ENCODE data around the gene TMEM63A. TPM values are rescaled to one million over a fixed set of nuclear protein-coding genes. Genes with fewer than 3 reads are reported as not detected.

Gene TMEM63A
- total RNA-seq, 1 experiment from 2014 or later: 31.4 TPM

GRCh38 chr1:225871359-225872074 is 10.7 kb downstream of the TMEM63A start:
- TF ChIP-seq POLR2AphosphoS5 (IDR thresholded peaks at IDR 0.05; ENCODE audit: low read depth, low read length) (peak; percentile 41; the same call in 1 of the 2 replicates), CTCF (IDR thresholded peaks at IDR 0.05) (no peak), TCF7L2 (IDR thresholded peaks at IDR 0.05; ENCODE audit: low read depth, low read length) (peak; percentile 61; the same call in 1 of the 2 replicates)
- BruUV-seq (replicated peaks): no TSS peak
- no peaks in the 10 kb centered on the region for H3K9me3 ChIP-seq (ENCODE audit: control insufficient read depth, insufficient read depth, low read depth, low read length)
- no peaks in the 10 kb centered on the region for H3K27me3 ChIP-seq (ENCODE audit: control insufficient read depth, insufficient read depth, low read length)
- ATAC-seq: peak; percentile 82
- no peak overlapping the region for H3K27ac ChIP-seq (ENCODE audit: low read length)
- peaks cover 14% of the 10 kb centered on the region for H3K4me1 ChIP-seq (ENCODE audit: control insufficient read depth, insufficient read depth, low read length)
- H3K36me3 ChIP-seq (ENCODE audit: control insufficient read depth, insufficient read depth, low read length): 0 out of 2 replicates have a peak, but pooled peaks cover 2% of the 10 kb centered on the region
- no peak overlapping the region for H3K4me3 ChIP-seq (ENCODE audit: low read depth in 2 of 2, low read length in 2 of 2)
- ChIA-PET POLR2A (interaction anchor here (0.7 kb wide), 1 partner anchor 11 kb away, joined by 5 read pairs; the partner anchor contains the start of gene TMEM63A), CTCF (interaction anchor here (0.6 to 0.7 kb wide), 2 partner anchors 60 to 210 kb away, joined by 6 to 9 read pairs; no protein-coding TSS in a partner anchor)
- intact Hi-C loops (cut with micrococcal nuclease; ENCODE audit: unreplicated experiment) (no loop called here), in situ Hi-C loops (cut with HindIII; ENCODE audit: low pct_unique_long_range_greater_than_20kb, low sequenced_read_pairs) (no loop called here)
- peak; percentile 80 for DNase-seq (ENCODE audit: low read depth, low spot score)

- Histone ChIP-seq H3K4me3 (ENCODE audit: low read depth in 2 of 2, low read length in 2 of 2) (no peak overlapping the region), H3K27me3 (ENCODE audit: control insufficient read depth, insufficient read depth, low read length) (no peaks in the 10 kb centered on the region), H3K36me3 (ENCODE audit: control insufficient read depth, insufficient read depth, low read length) (0 out of 2 replicates have a peak, but pooled peaks cover 2% of the 10 kb centered on the region), H3K4me1 (ENCODE audit: control insufficient read depth, insufficient read depth, low read length) (peaks cover 14% of the 10 kb centered on the region), H3K27ac (ENCODE audit: low read length) (no peak overlapping the region), H3K9me3 (ENCODE audit: control insufficient read depth, insufficient read depth, low read depth, low read length) (no peaks in the 10 kb centered on the region)
- no TSS peak for BruUV-seq (replicated peaks)
- ChIA-PET POLR2A (no interaction called here), CTCF (no interaction called here)
- ATAC-seq (no peak), DNase-seq (ENCODE audit: low read depth, low spot score) (no peak)
- in situ Hi-C loops (cut with HindIII; ENCODE audit: low pct_unique_long_range_greater_than_20kb, low sequenced_read_pairs) (no loop called here), intact Hi-C loops (cut with micrococcal nuclease; ENCODE audit: unreplicated experiment) (no loop called here)
- no peak for TF ChIP-seq SIN3A (IDR thresholded peaks at IDR 0.05; ENCODE audit: borderline replicate concordance, insufficient read depth, low read depth, low read length)
- no peak for TF ChIP-seq POLR2AphosphoS5 (IDR thresholded peaks at IDR 0.05; ENCODE audit: low read depth, low read length)
- TF ChIP-seq REST (IDR thresholded peaks at IDR 0.05; ENCODE audit: insufficient read depth in 1 of 2, low read depth in 2 of 2, low read length in 1 of 2): no peak
- no peak for TF ChIP-seq TCF7L2 (IDR thresholded peaks at IDR 0.05; ENCODE audit: low read depth, low read length)
- TF ChIP-seq CTCF (IDR thresholded peaks at IDR 0.05): no peak
These were observed 11.3 kb downstream of the TMEM63A start for GRCh38 chr1:225870911-225871310.

All from Panc1 (cell line).